ACHN (cell line): ENCODE results near the gene KLF7.

ENCODE experiments used
- DNase-seq: peaks from one replicate; pipeline ENCODE4 v3.0.0-alpha.2; 2015
- in situ Hi-C: cut with HindIII; loops from 2 replicates; pipeline ENCODE4 v1.10.0; 2017; ENCODE audit warnings: low sequenced_read_pairs, low pct_ligation_motif_present, low pct_unique_long_range_greater_than_20kb

The KLF7 gene

GRCh38 chr2:207176247-207176646, 10.5 kb upstream of the KLF7 start:
- DNase-seq = no peak
- in situ Hi-C loops = no loop called here

GRCh38 chr2:207173641-207174040, 7.9 kb upstream of the KLF7 start:
- in situ Hi-C loops = no loop called here
- no peak for DNase-seq

- in situ Hi-C loops = no loop called here
- DNase-seq = no peak
Observed at GRCh38 chr2:207167099-207167923, 1.6 kb upstream of the KLF7 start.

- in situ Hi-C loops = no loop called here
Observed at GRCh38 chr2:207166349-207167098, 776 bp upstream of the KLF7 start.

GRCh38 chr2:207166039-207166348, 246 bp upstream of the KLF7 start:
- DNase-seq = peak; percentile 100
- in situ Hi-C loops = no loop called here

More at GRCh38 chr2:207166349-207167098, 776 bp upstream of the KLF7 start:
- DNase-seq = peak; percentile 81

GRCh38 chr2:207164006-207164831, 1.5 kb downstream of the KLF7 start:
- in situ Hi-C loops = no loop called here

GRCh38 chr2:207163756-207164005, 2.1 kb downstream of the KLF7 start:
- in situ Hi-C loops = no loop called here
- DNase-seq = no peak

More at GRCh38 chr2:207164006-207164831, 1.5 kb downstream of the KLF7 start:
- DNase-seq = peak; percentile 59

- DNase-seq = peak; percentile 96
- in situ Hi-C loops = no loop called here
Observed at GRCh38 chr2:207163053-207163755, 2.5 kb downstream of the KLF7 start.

GRCh38 chr2:207162316-207162715, 3.4 kb downstream of the KLF7 start:
- in situ Hi-C loops = no loop called here
- DNase-seq = peak; percentile 71

- in situ Hi-C loops = no loop called here
- DNase-seq = no peak
Observed at GRCh38 chr2:207161247-207162123, 4.3 kb downstream of the KLF7 start.

- in situ Hi-C loops = no loop called here
- DNase-seq = peak; percentile 43
Observed at GRCh38 chr2:207160115-207160514, 5.6 kb downstream of the KLF7 start.

- no peak for DNase-seq
- in situ Hi-C loops = no loop called here
Observed at GRCh38 chr2:207159002-207159401, 6.7 kb downstream of the KLF7 start.

GRCh38 chr2:207157731-207158130, 8.0 kb downstream of the KLF7 start:
- in situ Hi-C loops = no loop called here
- DNase-seq = no peak

- DNase-seq = no peak
- in situ Hi-C loops = no loop called here
Observed at GRCh38 chr2:207157162-207157481, 8.6 kb downstream of the KLF7 start.

- DNase-seq = no peak
- in situ Hi-C loops = no loop called here
Observed at GRCh38 chr2:207156451-207157161, 9.1 kb downstream of the KLF7 start.

GRCh38 chr2:207155516-207156444, 10.0 kb downstream of the KLF7 start:
- in situ Hi-C loops = no loop called here
- no peak for DNase-seq
